Astrocyte of the spinal cord (primary cell): Measurements from ENCODE around the gene FAM131B.

Experiments
- DNase-seq: peaks from one replicate; pipeline ENCODE4 v3.0.0; 2011; ENCODE audit warnings: low read depth, low spot score
- H3K4me3 ChIP-seq: 2 replicates; pipeline ENCODE4 v1.5.1; 2011; ENCODE audit warnings: low read depth, mild to moderate bottlenecking, low read length, moderate library complexity
- CTCF ChIP-seq: IDR thresholded peaks from 2 replicates; pipeline ENCODE4 v1.5.1; 2012; ENCODE audit warnings: low read depth, mild to moderate bottlenecking, low read length, inconsistent platforms
- in situ Hi-C: cut with HindIII; loops from 2 replicates; pipeline ENCODE4 v1.10.0; 2017; ENCODE audit warnings: low sequenced_read_pairs

FAM131B gene

GRCh38 chr7:143308632-143309031 lies 53.9 kb downstream of the FAM131B start:
- DNase-seq = no peak
- in situ Hi-C loops = no loop called here
- no peak overlapping the region for H3K4me3 ChIP-seq
- no peak for TF ChIP-seq CTCF

DNA sequence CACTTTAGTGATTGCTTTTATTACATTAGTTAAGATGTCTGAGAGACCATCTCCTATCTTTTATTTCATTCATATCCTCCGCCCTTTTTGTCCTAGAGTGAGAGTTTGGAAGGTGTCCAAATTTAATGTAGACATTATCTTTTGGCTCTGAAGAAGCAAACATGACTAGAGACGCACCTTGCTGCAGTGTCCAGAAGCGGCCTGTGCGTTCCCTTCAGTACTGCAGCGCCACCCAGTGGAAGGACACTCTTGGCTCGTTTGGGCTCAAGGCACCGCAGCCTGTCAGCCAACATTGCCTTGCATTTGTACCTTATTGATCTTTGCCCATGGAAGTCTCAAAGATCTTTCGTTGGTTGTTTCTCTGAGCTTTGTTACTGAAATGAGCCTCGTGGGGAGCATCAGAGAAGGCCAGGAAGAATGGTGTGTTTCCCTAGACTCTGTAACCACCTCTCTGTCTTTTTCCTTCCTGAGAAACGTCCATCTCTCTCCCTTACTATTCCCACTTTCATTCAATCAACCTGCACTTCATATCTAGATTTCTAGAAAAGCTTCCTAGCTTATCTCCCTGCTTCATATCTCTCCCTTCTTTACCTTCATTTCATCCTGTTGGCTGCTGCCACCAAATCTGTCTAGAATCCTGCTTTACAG lies 57.0 kb downstream of the FAM131B start:
- in situ Hi-C loops = no loop called here
- peak; percentile 26 for DNase-seq
- no peak overlapping the region for H3K4me3 ChIP-seq
- TF ChIP-seq CTCF = peak; percentile 78

DNA sequence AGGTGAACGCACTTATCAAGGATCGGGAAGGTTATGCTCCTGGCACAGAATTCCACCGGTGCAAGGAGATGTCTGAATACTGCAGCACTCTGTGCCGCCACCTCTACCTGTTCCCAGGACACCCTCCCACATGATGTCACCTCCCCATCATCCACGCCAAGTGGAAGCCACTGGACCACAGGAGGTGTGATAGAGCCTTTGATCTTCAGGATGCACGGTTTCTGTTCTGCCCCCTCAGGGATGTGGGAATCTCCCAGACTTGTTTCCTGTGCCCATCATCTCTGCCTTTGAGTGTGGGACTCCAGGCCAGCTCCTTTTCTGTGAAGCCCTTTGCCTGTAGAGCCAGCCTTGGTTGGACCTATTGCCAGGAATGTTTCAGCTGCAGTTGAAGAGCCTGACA lies 57.6 kb downstream of the FAM131B start:
- no peak overlapping the region for H3K4me3 ChIP-seq
- in situ Hi-C loops = no loop called here
- no peak for DNase-seq
- no peak for TF ChIP-seq CTCF

DNA sequence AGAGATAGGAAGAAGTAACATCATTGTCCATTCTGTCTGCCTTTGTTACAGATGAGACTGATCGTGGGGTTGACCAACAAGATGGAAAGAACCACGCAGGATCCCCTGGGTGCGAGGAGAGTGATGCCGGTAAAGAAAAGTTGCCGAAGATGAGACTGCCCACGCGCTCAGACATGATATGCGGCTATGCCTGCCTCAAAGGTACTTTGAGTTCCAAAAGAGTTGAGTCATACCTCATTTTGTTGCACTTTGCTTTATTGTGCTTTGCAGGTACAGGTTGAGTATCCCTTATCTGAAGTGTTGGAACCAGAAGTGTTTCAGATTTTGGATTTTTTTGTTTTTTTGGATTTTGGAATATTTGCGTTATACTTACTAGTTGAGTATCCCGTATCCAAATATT lies 58.8 kb downstream of the FAM131B start:
- no peak overlapping the region for H3K4me3 ChIP-seq
- DNase-seq = no peak
- TF ChIP-seq CTCF = no peak
- in situ Hi-C loops = no loop called here
